ENCODE results near the gene KNOP1. TPM values are rescaled to one million over a fixed set of nuclear protein-coding genes. Genes with fewer than 3 reads are reported as not detected.

Gene KNOP1
- total RNA-seq, 1 donor from 2014 or later, result 20.0 TPM

DNA sequence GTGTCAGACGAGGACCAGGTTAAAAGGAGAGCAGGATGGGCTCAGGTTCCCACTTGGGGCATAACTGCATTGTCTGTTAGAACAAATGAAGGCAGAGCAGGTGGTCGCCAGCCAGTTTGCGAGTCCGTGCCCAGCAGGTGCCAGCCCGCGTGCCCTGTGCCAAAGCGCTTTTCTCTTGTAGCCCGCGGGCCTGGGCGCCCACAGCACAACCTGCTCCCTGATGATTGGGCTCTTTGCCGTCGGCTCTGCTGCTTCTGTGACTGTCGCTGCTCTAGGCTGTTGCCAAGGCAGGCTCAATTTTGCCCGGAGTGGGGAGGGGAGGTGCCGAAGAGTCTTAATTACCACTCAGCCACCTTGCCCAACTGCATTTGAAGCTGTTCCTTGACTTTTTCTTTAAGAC is 21.1 kb downstream of the KNOP1 start:
- DNase-seq (ENCODE audit: low spot score), result no peak
- TF ChIP-seq, protein P1, sequence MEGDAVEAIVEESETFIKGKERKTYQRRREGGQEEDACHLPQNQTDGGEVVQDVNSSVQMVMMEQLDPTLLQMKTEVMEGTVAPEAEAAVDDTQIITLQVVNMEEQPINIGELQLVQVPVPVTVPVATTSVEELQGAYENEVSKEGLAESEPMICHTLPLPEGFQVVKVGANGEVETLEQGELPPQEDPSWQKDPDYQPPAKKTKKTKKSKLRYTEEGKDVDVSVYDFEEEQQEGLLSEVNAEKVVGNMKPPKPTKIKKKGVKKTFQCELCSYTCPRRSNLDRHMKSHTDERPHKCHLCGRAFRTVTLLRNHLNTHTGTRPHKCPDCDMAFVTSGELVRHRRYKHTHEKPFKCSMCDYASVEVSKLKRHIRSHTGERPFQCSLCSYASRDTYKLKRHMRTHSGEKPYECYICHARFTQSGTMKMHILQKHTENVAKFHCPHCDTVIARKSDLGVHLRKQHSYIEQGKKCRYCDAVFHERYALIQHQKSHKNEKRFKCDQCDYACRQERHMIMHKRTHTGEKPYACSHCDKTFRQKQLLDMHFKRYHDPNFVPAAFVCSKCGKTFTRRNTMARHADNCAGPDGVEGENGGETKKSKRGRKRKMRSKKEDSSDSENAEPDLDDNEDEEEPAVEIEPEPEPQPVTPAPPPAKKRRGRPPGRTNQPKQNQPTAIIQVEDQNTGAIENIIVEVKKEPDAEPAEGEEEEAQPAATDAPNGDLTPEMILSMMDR (IDR thresholded peaks at IDR 0.05), result no peak

DNA sequence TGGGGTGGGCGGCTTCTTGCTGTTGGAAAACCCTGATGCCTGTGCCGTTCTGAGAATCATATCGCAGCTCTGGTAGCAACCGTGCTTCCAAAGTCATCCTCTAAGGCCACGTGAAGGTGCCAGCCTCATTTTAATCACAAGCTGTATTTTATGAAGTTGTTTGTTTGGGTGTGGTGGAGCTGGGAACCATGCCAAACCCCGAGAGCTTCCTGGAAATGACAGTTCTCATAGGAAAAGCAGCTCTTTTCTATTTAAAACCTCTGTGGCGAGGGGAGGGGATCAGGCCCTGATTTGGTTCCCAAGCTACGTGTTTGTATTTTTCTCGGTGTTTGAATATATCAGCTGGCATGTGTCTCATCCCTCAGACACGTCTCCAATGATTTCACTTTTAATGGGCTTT is 21.7 kb downstream of the KNOP1 start:
- peaks cover 15% of the 10 kb centered on the region for H3K36me3 Mint-ChIP-seq (ENCODE audit: low read depth)
- peaks cover 42% of the 10 kb centered on the region for H3K4me1 Mint-ChIP-seq (ENCODE audit: low read depth)
- no peaks in the 10 kb centered on the region for H3K27me3 Mint-ChIP-seq (ENCODE audit: low read depth)
- H3K9me3 Mint-ChIP-seq (ENCODE audit: low read depth), result no peaks in the 10 kb centered on the region
- peak overlapping the region; percentile 86 for H3K27ac Mint-ChIP-seq (ENCODE audit: unreplicated experiment)
- no peak for DNase-seq (ENCODE audit: low spot score)
- no peak overlapping the region for H3K4me3 Mint-ChIP-seq (ENCODE audit: unreplicated experiment)
- TF ChIP-seq, protein P1 (IDR thresholded peaks at IDR 0.05), result no peak

More for the DNA sequence above, 21.1 kb downstream of the KNOP1 start:
- Mint-ChIP-seq H3K4me1 (ENCODE audit: low read depth) (peaks cover 42% of the 10 kb centered on the region), H3K4me3 (ENCODE audit: unreplicated experiment) (no peak overlapping the region), H3K36me3 (ENCODE audit: low read depth) (peaks cover 11% of the 10 kb centered on the region), H3K9me3 (ENCODE audit: low read depth) (no peaks in the 10 kb centered on the region), H3K27me3 (ENCODE audit: low read depth) (no peaks in the 10 kb centered on the region), H3K27ac (ENCODE audit: unreplicated experiment) (peak overlapping the region; percentile 86)

DNA sequence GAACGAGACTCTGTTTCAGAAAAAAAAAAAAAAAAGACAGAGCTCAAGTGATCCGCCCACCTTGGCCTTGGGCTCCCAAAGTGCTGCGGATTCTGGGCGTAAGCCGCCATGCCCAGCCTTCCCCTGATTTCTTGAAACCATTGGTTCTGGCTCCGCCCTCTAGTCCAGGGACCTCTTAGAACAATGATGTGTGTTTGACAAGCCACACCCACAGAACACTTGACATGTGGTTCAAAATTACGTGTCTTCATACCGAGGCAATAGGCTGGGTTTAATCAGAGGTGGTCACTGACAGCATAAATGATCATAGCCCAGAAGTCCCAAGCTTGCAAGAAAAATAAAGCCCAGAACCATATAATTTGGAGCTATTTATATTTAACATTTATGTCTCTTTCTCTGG is 23.0 kb downstream of the KNOP1 start:
- Mint-ChIP-seq H3K27me3 (ENCODE audit: low read depth) (no peaks in the 10 kb centered on the region), H3K27ac (ENCODE audit: unreplicated experiment) (no peak overlapping the region), H3K36me3 (ENCODE audit: low read depth) (peaks cover 14% of the 10 kb centered on the region), H3K4me1 (ENCODE audit: low read depth) (peaks cover 35% of the 10 kb centered on the region), H3K9me3 (ENCODE audit: low read depth) (no peaks in the 10 kb centered on the region), H3K4me3 (ENCODE audit: unreplicated experiment) (no peak overlapping the region)
- DNase-seq (ENCODE audit: low spot score), result no peak
- TF ChIP-seq, protein P1 (IDR thresholded peaks at IDR 0.05), result no peak

DNA sequence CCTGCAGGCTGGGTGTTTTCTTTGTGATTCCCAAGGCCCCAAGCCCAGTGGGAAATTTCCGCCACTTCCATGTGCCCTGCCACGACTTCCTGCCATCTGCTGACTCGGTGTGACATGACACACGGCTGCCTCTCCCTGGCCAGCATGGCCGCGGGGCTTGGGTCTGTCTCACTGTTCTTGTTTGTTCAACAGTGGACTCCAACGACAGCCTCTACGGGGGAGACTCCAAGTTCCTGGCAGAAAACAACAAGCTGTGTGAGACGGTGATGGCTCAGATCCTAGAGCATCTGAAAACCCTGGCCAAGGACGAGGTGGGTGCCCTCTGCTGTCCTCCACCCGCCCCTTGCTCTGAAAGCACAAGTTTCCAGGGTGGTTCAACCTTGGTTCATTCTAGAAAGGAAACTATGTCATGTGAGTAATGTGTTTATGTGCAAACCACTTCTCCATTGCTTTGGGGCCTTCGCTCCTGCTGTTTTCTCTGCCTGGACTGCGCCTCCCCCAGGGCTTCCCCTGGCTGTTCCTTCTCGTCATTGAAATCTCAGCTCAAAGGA is 26.8 kb downstream of the KNOP1 start:
- Mint-ChIP-seq H3K9me3 (ENCODE audit: low read depth) (no peaks in the 10 kb centered on the region), H3K4me3 (ENCODE audit: unreplicated experiment) (no peak overlapping the region), H3K27ac (ENCODE audit: unreplicated experiment) (peak overlapping the region; percentile 68), H3K27me3 (ENCODE audit: low read depth) (no peaks in the 10 kb centered on the region), H3K4me1 (ENCODE audit: low read depth) (peaks cover 16% of the 10 kb centered on the region), H3K36me3 (ENCODE audit: low read depth) (peaks cover 21% of the 10 kb centered on the region)
- no peak for DNase-seq (ENCODE audit: low spot score)
- TF ChIP-seq, protein P1 (IDR thresholded peaks at IDR 0.05), result no peak

DNA sequence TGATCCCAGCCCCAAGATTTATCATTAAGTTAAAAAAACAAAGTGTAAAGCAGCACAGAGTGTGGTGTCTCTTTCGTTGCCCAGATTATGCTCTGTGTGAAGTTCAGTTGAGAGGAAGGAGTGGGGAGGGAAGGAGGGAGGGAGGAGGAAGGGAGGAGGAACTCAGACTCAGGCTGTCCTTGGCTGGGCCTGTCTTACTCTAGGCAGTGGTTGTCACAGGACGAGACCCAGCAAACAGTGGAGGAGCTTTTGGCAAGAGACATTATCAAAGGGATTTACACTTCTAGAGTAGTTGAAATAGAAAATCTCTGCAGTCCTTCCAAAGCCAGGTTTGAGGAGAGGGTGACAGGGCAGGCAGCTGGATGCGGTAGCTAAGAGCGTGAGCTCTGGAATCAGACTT is 27.8 kb downstream of the KNOP1 start:
- Mint-ChIP-seq H3K27me3 (ENCODE audit: low read depth) (no peaks in the 10 kb centered on the region), H3K4me1 (ENCODE audit: low read depth) (peaks cover 12% of the 10 kb centered on the region), H3K36me3 (ENCODE audit: low read depth) (peaks cover 28% of the 10 kb centered on the region), H3K4me3 (ENCODE audit: unreplicated experiment) (no peak overlapping the region), H3K9me3 (ENCODE audit: low read depth) (no peaks in the 10 kb centered on the region), H3K27ac (ENCODE audit: unreplicated experiment) (no peak overlapping the region)
- DNase-seq (ENCODE audit: low spot score), result no peak
- TF ChIP-seq, protein P1 (IDR thresholded peaks at IDR 0.05), result no peak
